Mesothelial cell of epicardium (in vitro differentiated cells): ENCODE measurements around the gene E2F3. TPM values are rescaled to one million over a fixed set of nuclear protein-coding genes. Genes with fewer than 3 reads are reported as not detected.

Source experiments
- DNase-seq, 2 experiments: peaks; one replicate each; pipeline ENCODE4 v3.0.0; 2021; ENCODE audit warnings: low spot score in 2 of 2; ENCODE audit not compliant: unreplicated experiment in 2 of 2
- H3K27ac Mint-ChIP-seq: 2 replicates; pipeline ENCODE4 v1.8.0; 2021; ENCODE audit warnings: mixed read lengths
- H3K27me3 Mint-ChIP-seq: 2 replicates; pipeline ENCODE4 v1.8.0; 2021; ENCODE audit warnings: low read depth, mixed read lengths
- H3K36me3 Mint-ChIP-seq: 2 replicates; pipeline ENCODE4 v1.8.0; 2021; ENCODE audit warnings: mixed read lengths
- H3K4me1 Mint-ChIP-seq: 2 replicates; pipeline ENCODE4 v1.8.0; 2021; ENCODE audit warnings: mixed read lengths
- H3K4me3 Mint-ChIP-seq: 2 replicates; pipeline ENCODE4 v1.8.0; 2021; ENCODE audit warnings: mild to moderate bottlenecking, moderate library complexity, mixed read lengths
- H3K9me3 Mint-ChIP-seq: 2 replicates; pipeline ENCODE4 v1.8.0; 2021; ENCODE audit warnings: mixed read lengths
- total RNA-seq: library from RNA; stranded (reverse); gene quantifications from 3 replicates; pipeline ENCODE4 v1.2.1, GENCODE V29; 2021
- TF ChIP-seq, protein P1 (sequence below): fragments of 200-600 bp; sonication (generic); IDR thresholded peaks from one replicate; pipeline ENCODE4 v1.5.0; 2021; ENCODE audit warnings: antibody characterized with exemption; ENCODE audit not compliant: unreplicated experiment

The E2F3 gene
- total RNA-seq, 1 donor from 2014 or later, result 24.2 TPM

- no peak overlapping the region for H3K4me3 Mint-ChIP-seq
- H3K4me1 Mint-ChIP-seq, result peaks cover 9% of the 10 kb centered on the region
- no peak for DNase-seq
- TF ChIP-seq, protein P1, sequence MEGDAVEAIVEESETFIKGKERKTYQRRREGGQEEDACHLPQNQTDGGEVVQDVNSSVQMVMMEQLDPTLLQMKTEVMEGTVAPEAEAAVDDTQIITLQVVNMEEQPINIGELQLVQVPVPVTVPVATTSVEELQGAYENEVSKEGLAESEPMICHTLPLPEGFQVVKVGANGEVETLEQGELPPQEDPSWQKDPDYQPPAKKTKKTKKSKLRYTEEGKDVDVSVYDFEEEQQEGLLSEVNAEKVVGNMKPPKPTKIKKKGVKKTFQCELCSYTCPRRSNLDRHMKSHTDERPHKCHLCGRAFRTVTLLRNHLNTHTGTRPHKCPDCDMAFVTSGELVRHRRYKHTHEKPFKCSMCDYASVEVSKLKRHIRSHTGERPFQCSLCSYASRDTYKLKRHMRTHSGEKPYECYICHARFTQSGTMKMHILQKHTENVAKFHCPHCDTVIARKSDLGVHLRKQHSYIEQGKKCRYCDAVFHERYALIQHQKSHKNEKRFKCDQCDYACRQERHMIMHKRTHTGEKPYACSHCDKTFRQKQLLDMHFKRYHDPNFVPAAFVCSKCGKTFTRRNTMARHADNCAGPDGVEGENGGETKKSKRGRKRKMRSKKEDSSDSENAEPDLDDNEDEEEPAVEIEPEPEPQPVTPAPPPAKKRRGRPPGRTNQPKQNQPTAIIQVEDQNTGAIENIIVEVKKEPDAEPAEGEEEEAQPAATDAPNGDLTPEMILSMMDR, result no peak
- no peak overlapping the region for H3K27ac Mint-ChIP-seq
- no peaks in the 10 kb centered on the region for H3K9me3 Mint-ChIP-seq
- H3K36me3 Mint-ChIP-seq, result peaks cover 14% of the 10 kb centered on the region
- H3K27me3 Mint-ChIP-seq, result no peaks in the 10 kb centered on the region
Measured at GRCh38 chr6:20409427-20409971, 7.8 kb downstream of the E2F3 start.

DNA sequence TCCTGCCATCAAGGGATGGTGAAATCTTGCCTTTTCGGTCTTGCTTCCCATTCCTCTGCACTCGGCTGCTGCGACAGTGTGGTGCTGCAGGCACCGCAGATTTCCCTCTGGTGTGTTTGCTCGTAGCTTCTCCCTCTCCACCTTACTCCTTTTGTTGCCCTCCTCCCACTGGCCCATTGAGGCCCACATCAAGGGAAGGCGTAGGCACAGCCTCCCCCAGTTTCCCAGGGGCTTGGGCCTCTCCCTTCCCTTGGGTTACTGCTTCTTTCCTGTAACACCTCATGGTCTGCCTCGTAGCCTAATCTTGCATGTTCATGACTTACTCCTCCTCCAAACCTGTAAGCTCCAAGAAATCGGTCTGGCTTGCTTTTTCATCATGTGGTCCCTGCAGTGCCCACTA is 9.9 kb downstream of the E2F3 start:
- no peak overlapping the region for H3K4me3 Mint-ChIP-seq
- no peaks in the 10 kb centered on the region for H3K9me3 Mint-ChIP-seq
- TF ChIP-seq, protein P1, result no peak
- DNase-seq, result no peak
- H3K27ac Mint-ChIP-seq, result no peak overlapping the region
- H3K27me3 Mint-ChIP-seq, result no peaks in the 10 kb centered on the region
- peaks cover 6% of the 10 kb centered on the region for H3K4me1 Mint-ChIP-seq
- H3K36me3 Mint-ChIP-seq, result peaks cover 10% of the 10 kb centered on the region

GRCh38 chr6:20411953-20412681 is 10.4 kb downstream of the E2F3 start:
- Mint-ChIP-seq H3K4me3 (no peak overlapping the region), H3K4me1 (peaks cover 9% of the 10 kb centered on the region), H3K27ac (no peak overlapping the region), H3K9me3 (no peaks in the 10 kb centered on the region), H3K36me3 (peaks cover 9% of the 10 kb centered on the region), H3K27me3 (no peaks in the 10 kb centered on the region)
- TF ChIP-seq, protein P1, result no peak
- no peak for DNase-seq

GRCh38 chr6:20412682-20413073 is 11.0 kb downstream of the E2F3 start:
- Mint-ChIP-seq H3K4me3 (no peak overlapping the region), H3K36me3 (peaks cover 9% of the 10 kb centered on the region), H3K9me3 (no peaks in the 10 kb centered on the region), H3K27ac (no peak overlapping the region), H3K4me1 (peaks cover 9% of the 10 kb centered on the region), H3K27me3 (no peaks in the 10 kb centered on the region)
- no peak for DNase-seq
- TF ChIP-seq, protein P1, result no peak

DNA sequence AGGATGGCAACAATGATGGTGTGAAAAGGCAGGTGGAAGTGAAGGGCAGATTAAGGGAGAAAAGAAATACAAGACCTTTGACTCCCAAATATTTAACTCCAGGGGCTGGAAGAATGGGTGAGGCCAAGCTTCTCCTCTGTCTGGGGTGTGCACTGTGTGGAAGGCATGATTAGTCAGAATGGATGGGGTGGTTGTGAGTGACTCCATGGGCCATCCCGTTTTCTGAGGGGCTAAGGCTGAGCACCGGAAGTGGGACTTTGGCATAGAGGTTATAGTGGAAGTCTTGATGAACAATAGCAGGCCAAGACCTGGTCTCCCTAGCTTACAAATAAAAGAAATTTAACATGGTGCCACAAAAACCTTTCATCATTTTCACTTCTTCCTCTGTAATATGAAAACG is 12.1 kb downstream of the E2F3 start:
- H3K4me3 Mint-ChIP-seq, result no peak overlapping the region
- peaks cover 9% of the 10 kb centered on the region for H3K36me3 Mint-ChIP-seq
- H3K4me1 Mint-ChIP-seq, result peaks cover 9% of the 10 kb centered on the region
- DNase-seq, result no peak
- no peaks in the 10 kb centered on the region for H3K27me3 Mint-ChIP-seq
- H3K27ac Mint-ChIP-seq, result no peak overlapping the region
- no peaks in the 10 kb centered on the region for H3K9me3 Mint-ChIP-seq
- TF ChIP-seq, protein P1, result no peak
